ENCODE measurements around the gene TRAPPC2L.
"Not testable (repeated sequence)": the region's sequence is repeated elsewhere in the genome, so short reads cannot be mapped to it uniquely, and the experiment has no call there.

TRAPPC2L gene

GRCh38 chr16:88878967-88879787, 22.2 kb downstream of the TRAPPC2L start:
- ATAC-seq, result no peak

- ATAC-seq, result no peak
These were observed 22.8 kb downstream of the TRAPPC2L start for GRCh38 chr16:88879788-88880055.

GRCh38 chr16:88880226-88881006, 23.5 kb downstream of the TRAPPC2L start:
- ATAC-seq, result no peak

GRCh38 chr16:88881007-88881615, 24.2 kb downstream of the TRAPPC2L start:
- ATAC-seq, result no peak

GRCh38 chr16:88881675-88882357, 24.9 kb downstream of the TRAPPC2L start:
- ATAC-seq, result no peak

- no peak for ATAC-seq
These were observed 25.6 kb downstream of the TRAPPC2L start for GRCh38 chr16:88882358-88883030.

- ATAC-seq, result no peak
These were observed 26.4 kb downstream of the TRAPPC2L start for GRCh38 chr16:88883117-88883895.

GRCh38 chr16:88883946-88884345, 27.0 kb downstream of the TRAPPC2L start:
- no peak for ATAC-seq

GRCh38 chr16:88884569-88885271, 27.8 kb downstream of the TRAPPC2L start:
- ATAC-seq, result no peak

GRCh38 chr16:88885693-88886280, 28.9 kb downstream of the TRAPPC2L start:
- no peak for ATAC-seq

- ATAC-seq, result no peak
These were observed 29.5 kb downstream of the TRAPPC2L start for GRCh38 chr16:88886420-88886844.

- ATAC-seq, result no peak
These were observed 30.1 kb downstream of the TRAPPC2L start for GRCh38 chr16:88886845-88887521.

GRCh38 chr16:88888057-88888456, 31.1 kb downstream of the TRAPPC2L start:
- ATAC-seq, result no peak

- ATAC-seq, result no peak
These were observed 31.8 kb downstream of the TRAPPC2L start for GRCh38 chr16:88888461-88889387.

GRCh38 chr16:88889702-88890352, 32.9 kb downstream of the TRAPPC2L start:
- not testable (repeated sequence) for ATAC-seq

GRCh38 chr16:88891083-88891482, 34.2 kb downstream of the TRAPPC2L start:
- no peak for ATAC-seq

- ATAC-seq, result no peak
These were observed 35.1 kb downstream of the TRAPPC2L start for GRCh38 chr16:88892065-88892464.
